ENCODE measurements around the gene EPHA2.

DNA sequence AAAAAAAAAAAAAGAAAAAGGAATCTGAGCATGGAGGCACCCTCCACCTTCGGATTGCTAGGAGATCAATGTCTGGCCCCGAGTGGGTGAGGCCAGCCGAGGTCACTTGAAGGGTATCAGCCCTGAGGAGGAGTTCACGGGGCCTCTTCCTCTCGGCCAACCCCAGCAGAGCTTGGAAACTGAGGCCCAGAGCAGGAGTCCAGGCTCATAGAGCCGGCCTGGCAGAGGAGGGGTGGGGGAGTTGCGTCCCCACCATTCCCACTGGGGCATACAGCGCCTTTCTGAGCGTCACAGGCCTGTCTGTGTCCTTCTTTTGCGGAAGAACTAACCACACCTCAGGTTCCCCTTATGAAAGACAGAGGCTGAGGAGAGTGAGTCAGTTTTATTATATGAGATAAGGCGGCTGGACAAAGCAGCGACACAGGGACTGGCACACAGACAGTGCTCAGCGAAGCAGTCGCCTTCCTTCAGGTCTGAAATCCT is 17.1 kb upstream of the EPHA2 start:
- TF ChIP-seq POLR2A (IDR thresholded peaks at IDR 0.05; ENCODE audit: low read depth, low read length) (no peak), POLR2AphosphoS5 (IDR thresholded peaks at IDR 0.05; ENCODE audit: low read depth, low read length) (no peak)
